NCI-H1105 treated with DMSO at 0.1 percent for 48 hours (cell line): Measurements from ENCODE around the gene CD28.

Experiments used
- DNase-seq: peaks from one replicate; lab custom pipeline; 2025; lab: John Stamatoyannopoulos, UW

The CD28 gene

GRCh38 chr2:203718087-203718486 is 11.6 kb downstream of the CD28 start:
- DNase-seq: no peak

- DNase-seq: no peak
Measured at GRCh38 chr2:203719456-203720410, 13.3 kb downstream of the CD28 start.

GRCh38 chr2:203720915-203721672 is 14.7 kb downstream of the CD28 start:
- no peak for DNase-seq

GRCh38 chr2:203721781-203722300 is 15.4 kb downstream of the CD28 start:
- DNase-seq: no peak

GRCh38 chr2:203722411-203722810 is 16.0 kb downstream of the CD28 start:
- no peak for DNase-seq

GRCh38 chr2:203728321-203728720 is 21.9 kb downstream of the CD28 start:
- no peak for DNase-seq

GRCh38 chr2:203730076-203730729 is 23.8 kb downstream of the CD28 start:
- no peak for DNase-seq

GRCh38 chr2:203730883-203731282 is 24.4 kb downstream of the CD28 start:
- no peak for DNase-seq

GRCh38 chr2:203732092-203732952 is 25.9 kb downstream of the CD28 start:
- no peak for DNase-seq

- no peak for DNase-seq
Measured at GRCh38 chr2:203732953-203733510, 26.6 kb downstream of the CD28 start.

GRCh38 chr2:203733684-203734083 is 27.2 kb downstream of the CD28 start:
- no peak for DNase-seq

- DNase-seq: no peak
Measured at GRCh38 chr2:203734276-203734983, 28.0 kb downstream of the CD28 start.

GRCh38 chr2:203737360-203737759 is 30.9 kb downstream of the CD28 start:
- no peak for DNase-seq

GRCh38 chr2:203739351-203739750 is 32.9 kb downstream of the CD28 start:
- no peak for DNase-seq

- no peak for DNase-seq
Measured at GRCh38 chr2:203740871-203741281, 34.4 kb downstream of the CD28 start.

- DNase-seq: no peak
Measured at GRCh38 chr2:203741566-203741965, 35.1 kb downstream of the CD28 start.

- DNase-seq: no peak
Measured at GRCh38 chr2:203743441-203743981, 37.1 kb downstream of the CD28 start.

GRCh38 chr2:203744091-203744490 is 37.7 kb downstream of the CD28 start:
- DNase-seq: no peak

- no peak for DNase-seq
Measured at GRCh38 chr2:203745267-203745666, 38.8 kb downstream of the CD28 start.
